ENCODE measurements around the gene KCNK6. TPM values are rescaled to one million over a fixed set of nuclear protein-coding genes. Genes with fewer than 3 reads are reported as not detected.
A peak's percentile ranks its signal among the peaks of the same experiment; 100 is the strongest.

KCNK6 gene
- total and polyA plus RNA-seq, 4 donors: 3.0 to 10.8 (median 8.5) TPM

DNA sequence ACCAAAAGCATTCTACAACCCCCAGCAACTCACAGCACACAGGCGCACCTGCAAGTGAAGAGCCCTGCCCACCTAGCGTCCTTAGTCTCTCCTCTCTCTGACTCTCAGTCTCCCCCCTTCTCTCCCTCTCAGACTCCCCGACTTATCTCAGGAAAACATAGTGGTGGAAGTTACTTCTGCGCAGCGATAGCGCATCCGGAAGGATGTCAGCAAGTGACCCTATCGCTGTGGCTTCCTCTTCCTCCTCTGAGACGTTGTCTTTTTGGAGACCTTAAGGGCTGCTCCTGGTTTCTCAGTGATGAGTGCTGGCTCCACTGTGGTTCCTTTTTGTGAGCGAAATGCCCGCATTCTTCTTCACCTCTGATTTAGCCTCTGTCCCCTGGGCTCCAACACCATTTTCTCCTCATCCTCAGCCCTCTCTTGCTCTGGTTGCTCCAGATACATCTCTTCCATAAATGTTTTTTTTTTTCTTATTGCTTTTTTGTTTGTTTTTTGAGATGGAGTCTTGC is 2.5 kb upstream of the KCNK6 start:
- H3K4me1 ChIP-seq (ENCODE audit: control insufficient read depth in 5 of 5, insufficient read depth in 5 of 5, low read length in 5 of 5): peaks cover 0 to 46% (median 14%) of the 10 kb centered on the region in 5 donors
- H3K9me3 ChIP-seq (ENCODE audit: control insufficient read depth in 4 of 4, insufficient read depth in 3 of 4, low read length in 3 of 4): no peaks in the 10 kb centered on the region
- ATAC-seq (ENCODE audit: insufficient read depth, low FRiP score) (no peak), DNase-seq (no peak)
- H3K27me3 ChIP-seq (ENCODE audit: control insufficient read depth in 3 of 3, insufficient read depth in 3 of 3, low read length in 2 of 3): peaks cover 0 to 4% (median 0%) of the 10 kb centered on the region in 3 donors
- H3K36me3 ChIP-seq (ENCODE audit: control insufficient read depth in 4 of 4, insufficient read depth in 4 of 4, low read length in 4 of 4): no peaks in the 10 kb centered on the region
- no peak overlapping the region for H3K4me3 ChIP-seq
- peak overlapping the region in 1 of 2 donors; percentile 74 for H3K27ac ChIP-seq (ENCODE audit: low read depth in 1 of 2, low read length in 1 of 2)
- TF ChIP-seq, protein P1, sequence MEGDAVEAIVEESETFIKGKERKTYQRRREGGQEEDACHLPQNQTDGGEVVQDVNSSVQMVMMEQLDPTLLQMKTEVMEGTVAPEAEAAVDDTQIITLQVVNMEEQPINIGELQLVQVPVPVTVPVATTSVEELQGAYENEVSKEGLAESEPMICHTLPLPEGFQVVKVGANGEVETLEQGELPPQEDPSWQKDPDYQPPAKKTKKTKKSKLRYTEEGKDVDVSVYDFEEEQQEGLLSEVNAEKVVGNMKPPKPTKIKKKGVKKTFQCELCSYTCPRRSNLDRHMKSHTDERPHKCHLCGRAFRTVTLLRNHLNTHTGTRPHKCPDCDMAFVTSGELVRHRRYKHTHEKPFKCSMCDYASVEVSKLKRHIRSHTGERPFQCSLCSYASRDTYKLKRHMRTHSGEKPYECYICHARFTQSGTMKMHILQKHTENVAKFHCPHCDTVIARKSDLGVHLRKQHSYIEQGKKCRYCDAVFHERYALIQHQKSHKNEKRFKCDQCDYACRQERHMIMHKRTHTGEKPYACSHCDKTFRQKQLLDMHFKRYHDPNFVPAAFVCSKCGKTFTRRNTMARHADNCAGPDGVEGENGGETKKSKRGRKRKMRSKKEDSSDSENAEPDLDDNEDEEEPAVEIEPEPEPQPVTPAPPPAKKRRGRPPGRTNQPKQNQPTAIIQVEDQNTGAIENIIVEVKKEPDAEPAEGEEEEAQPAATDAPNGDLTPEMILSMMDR (IDR thresholded peaks at IDR 0.05; ENCODE audit: control extremely low read depth, extremely low read depth): no peak
- 23 to 38% methylated on average over 11 of the region's 11 CpGs for WGBS, 2 donors
- H3K9ac ChIP-seq (ENCODE audit: insufficient read depth in 1 of 2, low read length in 2 of 2): no peak overlapping the region

- H3K9ac ChIP-seq (ENCODE audit: insufficient read depth in 1 of 2, low read length in 2 of 2): no peak overlapping the region
- no peaks in the 10 kb centered on the region for H3K9me3 ChIP-seq (ENCODE audit: control insufficient read depth in 4 of 4, insufficient read depth in 3 of 4, low read length in 3 of 4)
- H3K4me1 ChIP-seq (ENCODE audit: control insufficient read depth in 5 of 5, insufficient read depth in 5 of 5, low read length in 5 of 5): peaks cover 0 to 48% (median 14%) of the 10 kb centered on the region in 5 donors
- H3K27me3 ChIP-seq (ENCODE audit: control insufficient read depth in 3 of 3, insufficient read depth in 3 of 3, low read length in 2 of 3): peaks cover 0 to 4% (median 0%) of the 10 kb centered on the region in 3 donors
- H3K36me3 ChIP-seq (ENCODE audit: control insufficient read depth in 4 of 4, insufficient read depth in 4 of 4, low read length in 4 of 4): no peaks in the 10 kb centered on the region
- TF ChIP-seq, protein P1 (IDR thresholded peaks at IDR 0.05; ENCODE audit: control extremely low read depth, extremely low read depth): no peak
- H3K4me3 ChIP-seq: no peak overlapping the region
- H3K27ac ChIP-seq (ENCODE audit: low read depth in 1 of 2, low read length in 1 of 2): peak overlapping the region in 1 of 2 donors; percentile 7
- ATAC-seq (ENCODE audit: insufficient read depth, low FRiP score) (no peak), DNase-seq (peak; percentile 89 to 93 (median 92))
- WGBS, 2 donors: 24 to 26% methylated on average over 6 of the region's 6 CpGs
Observed at GRCh38 chr19:38318660-38319059, 985 bp upstream of the KCNK6 start.

- H3K9ac ChIP-seq (ENCODE audit: insufficient read depth in 1 of 2, low read length in 2 of 2): peak overlapping the region in 1 of 2 donors; percentile 38
- no peaks in the 10 kb centered on the region for H3K9me3 ChIP-seq (ENCODE audit: control insufficient read depth in 4 of 4, insufficient read depth in 3 of 4, low read length in 3 of 4)
- peak overlapping the region; percentile 42 to 58 for H3K27ac ChIP-seq (ENCODE audit: low read depth in 1 of 2, low read length in 1 of 2)
- H3K4me3 ChIP-seq: no peak overlapping the region
- 90 to 92% methylated on average over 3 of the region's 3 CpGs for WGBS, 2 donors
- H3K27me3 ChIP-seq (ENCODE audit: control insufficient read depth in 3 of 3, insufficient read depth in 3 of 3, low read length in 2 of 3): peaks cover 0 to 4% (median 0%) of the 10 kb centered on the region in 3 donors
- ATAC-seq (ENCODE audit: insufficient read depth, low FRiP score) (no peak), DNase-seq (no peak)
- H3K36me3 ChIP-seq (ENCODE audit: control insufficient read depth in 4 of 4, insufficient read depth in 4 of 4, low read length in 4 of 4): peaks cover 0 to 7% (median 1%) of the 10 kb centered on the region in 4 donors
- TF ChIP-seq, protein P1 (IDR thresholded peaks at IDR 0.05; ENCODE audit: control extremely low read depth, extremely low read depth): no peak
- peaks cover 0 to 42% (median 12%) of the 10 kb centered on the region in 5 donors for H3K4me1 ChIP-seq (ENCODE audit: control insufficient read depth in 5 of 5, insufficient read depth in 5 of 5, low read length in 5 of 5)
Observed at GRCh38 chr19:38320969-38321339, 1.3 kb downstream of the KCNK6 start.

All from lung (tissue), 12 donors.